Vagina (tissue), 2 donors: ENCODE data around the gene TMEM44. TPM values are rescaled to one million over a fixed set of nuclear protein-coding genes. Genes with fewer than 3 reads are reported as not detected.

Source experiments
- DNase-seq, 2 donors: peaks; one replicate each; pipeline ENCODE4 v3.0.0-alpha.2; 2017; ENCODE audit errors: extremely low spot score in 2 of 2
- H3K27ac ChIP-seq: fragments of 200-600 bp; sonication (generic); one replicate; pipeline ENCODE4 v1.5.1; 2019
- H3K27me3 ChIP-seq: fragments of 200-600 bp; sonication (generic); one replicate; pipeline ENCODE4 v1.5.1; 2019
- H3K36me3 ChIP-seq, 2 donors: fragments of 200-600 bp; sonication (generic); one replicate each; pipeline ENCODE4 v1.5.1; 2017 to 2019
- H3K4me1 ChIP-seq: fragments of 200-600 bp; sonication (generic); one replicate; pipeline ENCODE4 v1.5.1; 2019
- H3K4me3 ChIP-seq, 2 donors: fragments of 200-600 bp; sonication (generic); 1 replicate in 1 of 2; 2 replicates in 1 of 2; pipeline ENCODE4 v1.5.1; 2016 to 2019
- H3K9me3 ChIP-seq: fragments of 200-600 bp; sonication (generic); one replicate; pipeline ENCODE4 v1.5.1; 2019
- POLR2A ChIP-seq, 2 donors: fragments of 450-650 bp; IDR thresholded peaks; one replicate each; pipeline ENCODE4 v1.6.1; 2017; ENCODE audit warnings: antibody characterized with exemption in 2 of 2, mild to moderate bottlenecking in 2 of 2, moderate library complexity in 2 of 2
- POLR2AphosphoS5 ChIP-seq, 2 donors: sonication (generic); formaldehyde crosslinking; IDR thresholded peaks; one replicate each; pipeline ENCODE4 v1.9.0; 2017; ENCODE audit warnings: antibody characterized with exemption in 2 of 2, mild to moderate bottlenecking in 2 of 2, low read depth in 1 of 2; ENCODE audit not compliant: insufficient read depth in 1 of 2
- intact Hi-C: fragments of 100-400 bp; cut with DNase I; formaldehyde crosslinking; loops from one replicate; pipeline ENCODE4 v1.15.1; 2023
- total RNA-seq: library from RNA; depleted of rRNA; stranded (reverse); fragments of >200 nt; gene quantifications from one replicate; pipeline ENCODE4 v1.2.3, GENCODE V29; 2016
- TF ChIP-seq, protein P1 (sequence below), 3 experiments: fragments of 450-650 bp in 2 of 3; fragments of 200-600 bp in 1 of 3; sonication (generic) in 1 of 3; IDR thresholded peaks; one replicate each; pipeline ENCODE4 v1.5.1; 2017 to 2019; ENCODE audit warnings: antibody characterized with exemption in 3 of 3, mild to moderate bottlenecking in 2 of 3, moderate library complexity in 2 of 3

TMEM44 gene
- total RNA-seq, 1 donor from 2014 or later, result 11.0 TPM

DNA sequence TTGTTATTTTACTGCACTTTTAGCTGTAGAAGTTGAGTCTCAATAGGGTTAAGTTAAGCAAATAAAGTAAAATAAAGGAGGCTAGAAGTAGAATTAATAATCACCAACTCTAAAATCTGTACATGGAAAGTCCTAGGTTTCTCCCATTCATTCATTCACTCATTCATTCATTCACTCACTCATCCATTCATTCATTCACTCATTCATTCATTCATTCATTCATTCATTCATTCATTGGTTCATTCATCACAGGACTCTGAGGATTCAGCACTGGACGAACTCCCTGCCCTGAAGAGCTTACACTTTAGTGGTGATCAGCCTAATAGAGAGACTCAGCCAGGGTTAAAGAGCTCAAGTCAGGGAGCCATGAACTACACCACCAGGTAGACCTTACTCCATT lies 43.3 kb upstream of the TMEM44 start:
- no peaks in the 10 kb centered on the region for H3K9me3 ChIP-seq
- peaks cover 3% of the 10 kb centered on the region for H3K4me1 ChIP-seq
- H3K27me3 ChIP-seq, result no peaks in the 10 kb centered on the region
- no peak overlapping the region for H3K27ac ChIP-seq
- H3K36me3 ChIP-seq, result no peaks in the 10 kb centered on the region
- TF ChIP-seq POLR2A (IDR thresholded peaks at IDR 0.05) (no peak), POLR2AphosphoS5 (IDR thresholded peaks at IDR 0.05; ENCODE audit: insufficient read depth in 1 of 2, low read depth in 1 of 2) (no peak)
- TF ChIP-seq, protein P1, sequence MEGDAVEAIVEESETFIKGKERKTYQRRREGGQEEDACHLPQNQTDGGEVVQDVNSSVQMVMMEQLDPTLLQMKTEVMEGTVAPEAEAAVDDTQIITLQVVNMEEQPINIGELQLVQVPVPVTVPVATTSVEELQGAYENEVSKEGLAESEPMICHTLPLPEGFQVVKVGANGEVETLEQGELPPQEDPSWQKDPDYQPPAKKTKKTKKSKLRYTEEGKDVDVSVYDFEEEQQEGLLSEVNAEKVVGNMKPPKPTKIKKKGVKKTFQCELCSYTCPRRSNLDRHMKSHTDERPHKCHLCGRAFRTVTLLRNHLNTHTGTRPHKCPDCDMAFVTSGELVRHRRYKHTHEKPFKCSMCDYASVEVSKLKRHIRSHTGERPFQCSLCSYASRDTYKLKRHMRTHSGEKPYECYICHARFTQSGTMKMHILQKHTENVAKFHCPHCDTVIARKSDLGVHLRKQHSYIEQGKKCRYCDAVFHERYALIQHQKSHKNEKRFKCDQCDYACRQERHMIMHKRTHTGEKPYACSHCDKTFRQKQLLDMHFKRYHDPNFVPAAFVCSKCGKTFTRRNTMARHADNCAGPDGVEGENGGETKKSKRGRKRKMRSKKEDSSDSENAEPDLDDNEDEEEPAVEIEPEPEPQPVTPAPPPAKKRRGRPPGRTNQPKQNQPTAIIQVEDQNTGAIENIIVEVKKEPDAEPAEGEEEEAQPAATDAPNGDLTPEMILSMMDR (IDR thresholded peaks at IDR 0.05), result no peak
- intact Hi-C loops, result loop anchor here (10.0 kb wide), 1 partner anchor 848 kb away; no protein-coding TSS in a partner anchor
- DNase-seq, result no peak
- no peak overlapping the region for H3K4me3 ChIP-seq

DNA sequence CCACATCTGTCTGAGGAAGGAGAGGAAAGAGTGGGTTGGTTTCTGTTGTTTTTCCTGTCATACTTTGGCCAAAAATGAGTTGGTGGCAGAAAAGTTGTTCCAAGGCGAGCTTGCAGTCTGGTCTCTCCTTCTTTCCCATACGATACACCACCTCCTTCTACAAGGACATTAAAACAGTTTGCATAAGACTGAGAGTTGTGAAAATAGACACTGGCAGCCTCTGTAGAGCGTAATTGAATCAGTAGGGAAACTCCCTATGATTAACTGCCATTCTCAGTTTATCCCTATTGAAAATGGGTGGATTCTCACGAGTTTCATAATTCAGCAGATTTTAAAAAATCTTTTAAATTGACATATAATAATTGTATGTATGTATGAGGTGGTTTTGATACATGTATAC lies 42.5 kb upstream of the TMEM44 start:
- intact Hi-C loops, result loop anchor here (10.0 kb wide), 1 partner anchor 849 kb away; no protein-coding TSS in a partner anchor
- no peaks in the 10 kb centered on the region for H3K36me3 ChIP-seq
- no peak overlapping the region for H3K27ac ChIP-seq
- H3K27me3 ChIP-seq, result no peaks in the 10 kb centered on the region
- no peak overlapping the region for H3K4me3 ChIP-seq
- no peak for DNase-seq
- H3K4me1 ChIP-seq, result peaks cover 11% of the 10 kb centered on the region
- H3K9me3 ChIP-seq, result no peaks in the 10 kb centered on the region
- no peak for TF ChIP-seq POLR2A (IDR thresholded peaks at IDR 0.05)
- no peak for TF ChIP-seq POLR2AphosphoS5 (IDR thresholded peaks at IDR 0.05; ENCODE audit: insufficient read depth in 1 of 2, low read depth in 1 of 2)

DNA sequence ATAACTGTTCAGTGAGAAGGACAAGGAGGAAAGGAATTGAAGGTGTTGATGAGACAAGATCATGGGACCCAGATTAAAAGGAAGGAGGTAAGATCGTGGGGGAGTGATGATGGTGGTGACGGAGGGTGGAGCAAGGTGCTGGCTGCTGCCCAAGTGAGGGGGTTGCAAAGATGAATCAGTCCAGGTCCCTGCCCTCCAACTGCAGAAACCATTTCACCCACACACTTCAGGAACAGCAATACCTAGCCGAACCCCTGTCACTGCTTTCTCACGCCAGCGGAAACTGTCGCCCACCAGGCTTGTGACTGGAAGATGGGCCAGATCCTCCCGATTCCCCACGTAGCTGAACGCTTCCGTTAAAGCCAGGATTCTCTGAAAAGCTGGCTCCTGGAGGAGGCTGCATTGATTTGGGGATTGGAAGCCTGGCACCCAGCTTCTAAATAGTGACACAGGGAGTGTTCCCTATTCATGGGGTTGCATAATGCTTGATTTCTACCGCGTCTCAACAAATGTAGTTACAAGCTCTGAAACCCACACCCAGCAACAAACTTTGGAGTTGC lies 41.9 kb upstream of the TMEM44 start:
- no peak overlapping the region for H3K27ac ChIP-seq
- H3K9me3 ChIP-seq, result no peaks in the 10 kb centered on the region
- no peaks in the 10 kb centered on the region for H3K27me3 ChIP-seq
- intact Hi-C loops, result loop anchor here (10.0 kb wide), 1 partner anchor 850 kb away; no protein-coding TSS in a partner anchor
- no peaks in the 10 kb centered on the region for H3K36me3 ChIP-seq
- TF ChIP-seq, protein P1 (IDR thresholded peaks at IDR 0.05), result no peak
- TF ChIP-seq POLR2AphosphoS5 (IDR thresholded peaks at IDR 0.05; ENCODE audit: insufficient read depth in 1 of 2, low read depth in 1 of 2) (no peak), POLR2A (IDR thresholded peaks at IDR 0.05) (no peak)
- DNase-seq, result peak in 1 of 2 donors; percentile 80
- H3K4me1 ChIP-seq, result peaks cover 16% of the 10 kb centered on the region
- H3K4me3 ChIP-seq, result no peak overlapping the region

GRCh38 chr3:194673761-194674160 lies 40.5 kb upstream of the TMEM44 start:
- H3K4me1 ChIP-seq, result peaks cover 20% of the 10 kb centered on the region
- H3K27me3 ChIP-seq, result no peaks in the 10 kb centered on the region
- H3K27ac ChIP-seq, result no peak overlapping the region
- H3K36me3 ChIP-seq, result peaks cover 0 to 9% of the 10 kb centered on the region in 2 donors
- TF ChIP-seq, protein P1 (IDR thresholded peaks at IDR 0.05), result no peak
- no peak for TF ChIP-seq POLR2A (IDR thresholded peaks at IDR 0.05)
- no peak for TF ChIP-seq POLR2AphosphoS5 (IDR thresholded peaks at IDR 0.05; ENCODE audit: insufficient read depth in 1 of 2, low read depth in 1 of 2)
- peak in 1 of 2 donors; percentile 76 for DNase-seq
- intact Hi-C loops, result loop anchor here (10.0 kb wide), 1 partner anchor 851 kb away; no protein-coding TSS in a partner anchor
- H3K9me3 ChIP-seq, result no peaks in the 10 kb centered on the region
- H3K4me3 ChIP-seq, result no peak overlapping the region

- H3K4me3 ChIP-seq, result peak overlapping the region; percentile 70 to 77
- peak overlapping the region; percentile 76 for H3K27ac ChIP-seq
- TF ChIP-seq POLR2AphosphoS5 (IDR thresholded peaks at IDR 0.05; ENCODE audit: insufficient read depth in 1 of 2, low read depth in 1 of 2) (no peak), POLR2A (IDR thresholded peaks at IDR 0.05) (no peak)
- TF ChIP-seq, protein P1 (IDR thresholded peaks at IDR 0.05), result no peak
- no peaks in the 10 kb centered on the region for H3K27me3 ChIP-seq
- H3K36me3 ChIP-seq, result peaks cover 0 to 17% of the 10 kb centered on the region in 2 donors
- H3K9me3 ChIP-seq, result no peaks in the 10 kb centered on the region
- H3K4me1 ChIP-seq, result peaks cover 20% of the 10 kb centered on the region
- peak in 1 of 2 donors; percentile 82 for DNase-seq
- intact Hi-C loops, result loop anchor here (10.0 kb wide), 1 partner anchor 852 kb away; no protein-coding TSS in a partner anchor
Observed at GRCh38 chr3:194672876-194673275, 39.7 kb upstream of the TMEM44 start.
